Right lobe of liver (tissue), 4 donors: Measurements from ENCODE around the gene SPCS3.

ENCODE experiments used
- POLR2A ChIP-seq: fragments of 450-650 bp; IDR thresholded peaks from one replicate; pipeline ENCODE4 v1.6.1; 2017; ENCODE audit warnings: antibody characterized with exemption, mild to moderate bottlenecking
- TF ChIP-seq, protein P1 (sequence below), 4 donors: fragments of 200-600 bp in 3 of 4; fragments of 450-650 bp in 1 of 4; IDR thresholded peaks; one replicate each; pipeline versions ENCODE4 v1.5.1 to v1.8.0; 2016 to 2022; ENCODE audit warnings: antibody characterized with exemption in 4 of 4, mild to moderate bottlenecking in 2 of 4
- donor health status: DM: no; HTN: no; CAD: no.
- donor health status: DM: no; HTN: no; CAD: no.
- donor health status: DM: no; HTN: yes; CAD: no.

DNA sequence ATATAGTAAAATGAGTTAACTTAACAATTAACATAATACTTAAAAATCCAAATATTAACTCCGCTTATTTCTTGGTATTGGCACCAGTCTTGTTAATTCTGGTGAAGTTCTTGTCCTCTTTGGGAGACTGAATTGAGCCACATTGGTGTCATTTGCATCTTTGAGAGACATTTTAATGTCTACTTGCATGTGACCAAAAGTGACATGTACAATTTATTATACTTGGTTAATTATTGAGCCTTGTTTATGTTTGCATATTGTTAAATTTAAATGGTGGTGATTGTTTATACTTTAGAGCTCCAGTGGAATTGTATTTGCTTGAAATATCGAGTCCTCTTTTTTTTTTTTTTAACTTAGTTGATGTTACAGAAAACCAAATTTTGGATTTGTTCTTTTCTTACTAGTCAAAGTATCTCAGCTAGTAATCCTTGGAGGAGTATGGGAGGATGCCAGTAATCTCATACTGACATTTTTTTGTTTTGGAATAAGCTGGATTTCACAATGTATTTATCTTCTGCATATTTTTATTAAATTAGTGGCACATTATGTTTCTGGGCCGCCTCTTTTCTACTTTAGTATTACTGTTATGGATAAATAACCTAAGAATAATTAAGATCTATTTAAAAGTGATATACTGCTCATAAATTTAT, 3.9 kb downstream of the SPCS3 start:
- TF ChIP-seq, protein P1, sequence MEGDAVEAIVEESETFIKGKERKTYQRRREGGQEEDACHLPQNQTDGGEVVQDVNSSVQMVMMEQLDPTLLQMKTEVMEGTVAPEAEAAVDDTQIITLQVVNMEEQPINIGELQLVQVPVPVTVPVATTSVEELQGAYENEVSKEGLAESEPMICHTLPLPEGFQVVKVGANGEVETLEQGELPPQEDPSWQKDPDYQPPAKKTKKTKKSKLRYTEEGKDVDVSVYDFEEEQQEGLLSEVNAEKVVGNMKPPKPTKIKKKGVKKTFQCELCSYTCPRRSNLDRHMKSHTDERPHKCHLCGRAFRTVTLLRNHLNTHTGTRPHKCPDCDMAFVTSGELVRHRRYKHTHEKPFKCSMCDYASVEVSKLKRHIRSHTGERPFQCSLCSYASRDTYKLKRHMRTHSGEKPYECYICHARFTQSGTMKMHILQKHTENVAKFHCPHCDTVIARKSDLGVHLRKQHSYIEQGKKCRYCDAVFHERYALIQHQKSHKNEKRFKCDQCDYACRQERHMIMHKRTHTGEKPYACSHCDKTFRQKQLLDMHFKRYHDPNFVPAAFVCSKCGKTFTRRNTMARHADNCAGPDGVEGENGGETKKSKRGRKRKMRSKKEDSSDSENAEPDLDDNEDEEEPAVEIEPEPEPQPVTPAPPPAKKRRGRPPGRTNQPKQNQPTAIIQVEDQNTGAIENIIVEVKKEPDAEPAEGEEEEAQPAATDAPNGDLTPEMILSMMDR (IDR thresholded peaks at IDR 0.05) = no peak
- no peak for TF ChIP-seq POLR2A
